NCI-H2029 treated with DMSO at 0.1 percent for 48 hours (cell line): ENCODE results near the gene SKOR2.

Experiments
- DNase-seq: peaks from one replicate; lab custom pipeline; 2025; lab: John Stamatoyannopoulos, UW

The SKOR2 gene

DNA sequence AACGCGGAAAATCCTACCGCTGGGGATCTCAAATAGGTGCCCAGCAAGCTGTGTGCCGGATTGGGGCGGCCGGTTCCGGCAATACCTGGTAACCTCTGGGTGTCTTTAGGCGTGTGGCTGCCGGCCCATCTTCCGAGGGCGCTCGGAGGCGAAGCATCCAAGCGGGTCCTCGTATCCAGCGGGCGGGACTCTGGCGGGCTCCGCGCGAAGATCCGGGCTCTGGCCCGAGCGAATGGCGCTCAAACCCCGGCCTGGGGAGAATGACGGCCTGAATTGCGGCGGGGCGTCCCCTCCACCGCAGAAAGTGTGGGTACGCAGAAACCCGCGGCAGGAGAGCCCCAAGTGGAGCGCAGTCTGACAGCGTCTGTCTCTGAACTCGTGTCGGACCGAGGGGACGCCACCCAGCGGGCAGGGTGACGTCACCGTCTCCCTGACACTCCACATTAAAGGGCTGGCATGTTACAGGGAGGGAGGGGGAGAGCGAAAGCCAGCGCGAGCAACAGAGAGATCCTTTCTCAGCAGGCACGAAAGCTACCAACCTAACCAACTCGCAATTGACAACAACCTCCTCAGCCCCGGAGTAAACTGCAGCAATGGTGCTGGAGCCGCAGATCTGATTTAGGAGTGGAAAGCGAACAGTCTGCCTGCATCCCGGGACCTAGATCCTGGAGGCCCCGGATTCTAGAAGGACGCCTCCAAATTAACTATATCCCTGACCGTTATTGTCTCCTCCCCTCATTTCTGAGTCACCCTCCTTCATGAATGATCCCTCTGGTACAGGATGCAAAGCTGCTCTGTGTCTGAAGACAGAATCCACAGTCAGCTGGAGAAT, at the start of gene SKOR2:
Gene SKOR2 (minus strand): TSS at position 372 of the 832 bp plus-strand sequence. CDS start 2,477 bp downstream, outside the sequence.
- no peak for DNase-seq

DNA sequence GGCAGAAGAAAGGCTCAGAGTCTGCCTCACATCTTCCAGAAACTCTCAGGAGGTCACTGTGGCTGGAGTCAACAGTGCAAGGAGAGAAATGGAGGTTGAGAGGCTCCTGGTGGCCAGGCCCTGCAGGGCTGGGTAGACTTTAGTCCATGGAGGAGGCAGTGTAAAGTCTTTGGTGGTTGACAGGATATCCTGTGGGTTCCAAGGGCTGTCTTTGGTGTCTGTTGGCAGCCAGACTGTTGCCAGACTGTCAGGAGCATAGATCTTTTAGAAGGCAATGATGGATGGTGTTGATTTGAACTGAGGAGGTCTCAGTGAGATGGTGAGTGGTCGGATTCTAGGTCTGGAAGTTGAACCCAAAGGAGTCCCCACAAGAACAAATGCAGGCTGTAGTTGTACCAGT, 45.0 kb upstream of the SKOR2 start:
- DNase-seq: no peak

GRCh38 chr18:47294801-47295200, 43.3 kb upstream of the SKOR2 start:
- no peak for DNase-seq

DNA sequence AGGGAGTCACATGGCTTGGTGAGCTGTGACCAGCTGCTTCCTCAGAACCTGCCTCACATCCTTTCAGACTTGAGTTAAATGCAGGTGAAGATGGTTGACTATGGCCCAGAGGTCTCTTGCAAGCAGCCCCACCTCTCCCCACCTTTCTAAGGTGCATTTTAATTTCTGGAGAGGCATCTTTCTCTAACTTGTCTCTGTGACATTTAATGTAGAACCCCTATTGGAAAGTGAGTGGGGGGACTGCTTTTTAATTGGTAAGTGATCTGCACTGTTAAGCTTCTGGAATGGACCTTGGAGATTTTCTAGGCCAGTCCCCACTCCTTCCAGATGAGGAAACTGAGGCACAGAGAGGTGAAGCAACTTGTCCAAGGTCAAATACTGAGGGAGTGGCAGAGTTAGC, 37.3 kb upstream of the SKOR2 start:
- no peak for DNase-seq

DNA sequence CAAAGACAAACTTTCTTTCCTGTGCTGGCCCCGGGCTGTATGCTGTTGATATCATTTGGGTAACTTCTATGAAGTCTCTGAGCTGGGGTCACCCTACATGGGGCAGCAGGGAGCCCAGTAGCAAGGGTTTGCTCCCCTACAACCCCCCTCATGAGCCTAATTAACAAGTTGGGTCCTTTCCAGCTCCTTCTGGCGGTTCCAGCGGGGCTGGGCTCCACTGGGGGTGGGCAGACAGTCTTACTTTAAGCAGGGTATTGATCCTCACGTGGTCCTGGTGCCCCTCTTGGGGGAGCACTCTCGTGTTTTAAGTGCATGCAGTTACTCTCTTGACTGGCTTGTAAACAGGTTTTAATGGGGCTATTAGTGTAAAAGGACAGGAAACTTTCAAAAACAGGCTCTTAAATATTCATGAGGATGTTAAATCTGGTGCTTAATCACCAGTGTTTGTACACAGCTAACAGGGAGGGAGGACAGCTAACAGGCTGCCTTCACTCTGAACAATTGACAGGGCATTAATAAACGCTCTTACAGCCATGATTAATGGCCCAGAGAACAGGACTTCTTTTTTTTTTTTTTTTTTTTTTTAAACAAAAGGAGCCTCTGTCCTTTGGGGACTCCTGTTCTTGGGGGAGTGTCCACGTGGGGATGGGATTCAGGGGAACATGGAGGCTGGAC, 36.6 kb upstream of the SKOR2 start:
- no peak for DNase-seq

DNA sequence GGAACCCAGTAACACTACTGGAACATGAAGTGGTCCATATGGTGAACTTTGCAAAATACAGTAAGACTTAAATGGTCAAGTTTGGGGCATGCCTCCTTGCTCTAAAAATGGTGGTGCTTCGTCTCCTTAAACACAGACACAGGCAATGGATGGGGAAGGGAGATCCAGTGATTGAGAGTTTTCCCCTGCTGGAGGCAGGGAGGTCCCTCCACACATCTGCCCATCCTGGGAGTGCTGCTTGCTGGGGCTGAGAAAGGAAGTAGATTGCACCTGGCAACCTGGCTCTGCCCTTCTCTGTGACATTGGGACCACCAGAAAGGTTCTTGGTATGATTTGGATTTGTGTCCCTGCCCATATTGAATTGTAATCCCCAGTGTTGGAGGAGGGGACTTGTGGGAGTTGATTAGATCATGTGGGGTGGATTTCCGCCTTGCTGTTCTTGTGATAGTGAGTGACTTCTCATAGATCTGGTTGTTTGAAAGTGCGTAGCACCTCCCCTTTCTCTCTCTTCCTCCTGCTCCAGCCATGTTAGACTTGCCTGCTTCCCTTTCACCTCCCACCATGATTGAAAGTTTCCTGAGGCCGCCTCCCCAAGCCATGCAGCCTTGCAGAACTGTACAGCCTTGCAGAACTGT, 35.4 kb upstream of the SKOR2 start:
- DNase-seq: no peak

- DNase-seq: no peak
These were observed 34.0 kb upstream of the SKOR2 start for GRCh38 chr18:47285456-47285855.

DNA sequence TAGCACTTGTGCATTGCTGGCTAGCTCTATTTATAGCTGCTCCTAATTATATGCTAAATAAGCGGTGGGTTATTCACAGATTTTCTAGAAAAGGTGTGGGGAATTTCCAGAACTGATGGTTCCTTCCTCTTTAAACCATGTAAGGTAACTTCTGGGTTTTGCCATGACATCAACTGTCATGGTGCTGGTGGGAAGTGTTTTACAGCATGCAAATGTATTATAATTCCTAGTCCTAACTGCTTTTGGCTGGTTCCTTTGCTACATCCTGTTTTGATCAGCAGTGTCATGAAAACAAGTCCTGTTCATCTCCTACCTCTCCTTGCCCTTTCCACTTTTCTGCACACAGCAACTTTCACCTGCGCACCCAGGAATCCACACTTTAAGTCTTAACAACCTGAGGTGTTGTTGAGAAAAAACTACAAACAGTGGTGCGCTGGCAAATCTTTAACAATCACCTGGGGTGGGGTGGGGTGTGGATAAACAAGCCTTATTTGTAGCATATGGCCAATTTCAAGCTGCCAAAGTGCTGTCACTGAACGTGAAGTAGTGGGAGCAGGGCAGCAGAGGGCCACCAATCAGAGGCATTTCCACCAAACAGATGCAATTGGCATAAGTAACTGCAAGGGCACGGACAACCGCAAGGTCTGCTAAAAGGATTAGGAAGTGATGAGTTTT, 33.4 kb upstream of the SKOR2 start:
- no peak for DNase-seq

DNA sequence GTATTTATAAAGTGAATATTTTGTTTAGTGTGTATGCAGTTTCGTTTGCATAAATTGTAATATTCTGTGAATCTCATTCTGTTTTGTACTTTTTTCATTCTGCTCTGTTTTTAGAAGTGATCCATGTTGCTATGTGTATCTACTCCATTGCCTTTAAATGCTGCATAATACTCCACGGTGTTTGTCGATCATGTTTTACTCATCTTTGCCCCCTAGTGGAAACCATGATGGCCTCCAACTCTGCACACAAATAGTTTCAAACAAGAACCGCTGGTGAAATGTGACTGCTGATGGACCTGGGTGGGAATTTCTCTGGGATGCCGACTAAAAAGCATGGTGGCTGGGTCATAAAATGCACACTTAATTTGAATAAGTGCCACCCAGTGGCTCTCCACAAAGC, 32.0 kb upstream of the SKOR2 start:
- DNase-seq: no peak

DNA sequence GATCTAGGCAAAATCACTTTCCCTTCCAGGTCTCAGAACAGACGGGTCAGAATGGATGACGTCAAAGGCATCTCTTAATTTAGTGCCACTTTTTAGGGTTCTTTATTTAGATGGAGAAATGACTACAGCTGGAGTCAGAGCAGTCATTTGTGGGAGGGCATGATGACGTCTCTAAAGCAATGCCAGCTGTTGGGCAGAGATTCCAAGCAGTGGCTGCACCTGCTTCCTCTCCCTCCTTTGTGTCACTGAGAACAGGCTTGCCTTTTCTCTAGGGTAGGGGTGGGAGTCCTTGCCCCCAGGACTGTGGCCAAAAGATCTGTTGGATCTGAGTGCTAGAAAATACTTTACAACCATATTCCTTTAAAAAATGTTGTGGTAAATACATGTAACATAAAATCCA, 28.7 kb upstream of the SKOR2 start:
- no peak for DNase-seq

DNA sequence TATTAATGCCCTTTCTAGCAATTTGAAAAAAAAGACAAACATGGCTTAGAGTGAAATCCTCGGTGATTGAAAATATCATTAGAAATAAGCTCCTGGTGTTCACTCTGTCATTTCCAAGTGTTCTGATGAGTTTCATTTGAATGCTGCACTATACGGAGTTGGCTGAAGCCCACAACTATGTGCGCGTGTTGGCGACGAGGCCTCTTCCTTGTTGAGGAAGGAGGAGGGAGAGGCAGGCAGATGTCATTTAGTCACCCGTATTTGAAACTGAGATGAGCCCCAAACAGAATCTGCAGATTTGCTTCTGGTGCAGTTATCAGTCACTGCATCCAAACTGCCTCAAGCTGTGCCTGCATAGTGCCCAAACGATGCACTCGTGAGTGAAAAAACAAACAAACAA, 23.5 kb upstream of the SKOR2 start:
- no peak for DNase-seq

DNA sequence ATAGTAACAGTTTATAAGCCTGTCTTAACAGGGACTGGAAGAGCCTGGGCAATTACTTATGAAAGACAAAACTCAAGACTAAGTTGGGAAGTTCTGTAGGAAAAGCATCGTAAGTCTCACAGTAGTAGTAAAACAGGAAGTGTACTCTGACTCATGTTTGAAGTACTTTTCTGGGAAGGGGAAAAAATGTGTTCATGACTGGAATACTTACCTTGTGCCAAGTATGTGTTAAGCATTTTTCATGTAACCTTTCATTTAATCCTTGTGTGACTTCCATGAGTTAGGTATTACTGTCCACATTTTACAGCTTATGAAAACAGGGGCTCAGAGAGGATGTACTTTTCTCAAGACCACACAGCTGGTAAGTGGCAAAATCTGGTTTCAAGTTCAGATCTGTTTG, 13.7 kb upstream of the SKOR2 start:
- no peak for DNase-seq

DNA sequence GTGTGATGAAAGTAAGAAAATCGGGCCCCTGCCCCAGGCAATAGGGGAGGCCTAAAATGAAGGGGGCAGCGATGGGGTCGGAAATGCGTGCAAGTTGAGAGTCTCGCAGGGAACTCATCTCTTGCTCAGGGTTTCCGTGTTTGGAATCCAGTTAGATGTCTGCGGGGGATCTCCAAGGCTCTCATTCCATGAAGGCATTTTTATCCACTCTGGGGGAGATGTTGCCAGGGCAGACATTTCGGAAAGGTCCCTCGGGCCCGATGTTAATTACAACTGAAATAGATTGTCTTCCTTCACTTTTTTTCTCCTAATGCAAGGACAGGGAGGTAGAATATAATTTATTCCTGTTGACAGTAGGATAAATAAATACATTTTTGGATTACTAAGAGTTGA, 12.8 kb upstream of the SKOR2 start:
- no peak for DNase-seq

- no peak for DNase-seq
These were observed 12.2 kb upstream of the SKOR2 start for GRCh38 chr18:47263430-47264307.

- DNase-seq: no peak
These were observed 11.6 kb upstream of the SKOR2 start for GRCh38 chr18:47263150-47263429.

GRCh38 chr18:47262301-47263149, 11.1 kb upstream of the SKOR2 start:
- no peak for DNase-seq

DNA sequence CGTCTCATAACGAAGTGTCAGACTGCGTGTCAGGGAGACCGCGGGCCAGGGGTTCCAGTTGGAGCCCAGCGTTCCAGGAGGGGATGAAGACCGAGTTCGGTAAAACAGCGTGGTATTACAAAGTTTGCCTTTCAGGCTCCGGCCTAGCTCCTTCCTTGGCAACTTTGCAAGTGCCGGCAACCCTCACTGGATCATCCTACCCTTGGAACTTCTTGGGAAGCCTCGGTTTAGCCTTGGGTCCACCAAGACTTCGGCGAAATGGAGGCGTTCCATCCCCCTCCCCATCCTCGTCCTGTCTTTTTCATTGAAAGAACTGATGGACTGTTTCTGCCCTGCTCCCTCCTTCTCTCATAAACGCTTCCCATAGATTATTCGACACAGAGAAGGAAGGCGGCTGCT, 10.4 kb upstream of the SKOR2 start:
- DNase-seq: no peak

GRCh38 chr18:47260924-47261701, 9.7 kb upstream of the SKOR2 start:
- DNase-seq: no peak

DNA sequence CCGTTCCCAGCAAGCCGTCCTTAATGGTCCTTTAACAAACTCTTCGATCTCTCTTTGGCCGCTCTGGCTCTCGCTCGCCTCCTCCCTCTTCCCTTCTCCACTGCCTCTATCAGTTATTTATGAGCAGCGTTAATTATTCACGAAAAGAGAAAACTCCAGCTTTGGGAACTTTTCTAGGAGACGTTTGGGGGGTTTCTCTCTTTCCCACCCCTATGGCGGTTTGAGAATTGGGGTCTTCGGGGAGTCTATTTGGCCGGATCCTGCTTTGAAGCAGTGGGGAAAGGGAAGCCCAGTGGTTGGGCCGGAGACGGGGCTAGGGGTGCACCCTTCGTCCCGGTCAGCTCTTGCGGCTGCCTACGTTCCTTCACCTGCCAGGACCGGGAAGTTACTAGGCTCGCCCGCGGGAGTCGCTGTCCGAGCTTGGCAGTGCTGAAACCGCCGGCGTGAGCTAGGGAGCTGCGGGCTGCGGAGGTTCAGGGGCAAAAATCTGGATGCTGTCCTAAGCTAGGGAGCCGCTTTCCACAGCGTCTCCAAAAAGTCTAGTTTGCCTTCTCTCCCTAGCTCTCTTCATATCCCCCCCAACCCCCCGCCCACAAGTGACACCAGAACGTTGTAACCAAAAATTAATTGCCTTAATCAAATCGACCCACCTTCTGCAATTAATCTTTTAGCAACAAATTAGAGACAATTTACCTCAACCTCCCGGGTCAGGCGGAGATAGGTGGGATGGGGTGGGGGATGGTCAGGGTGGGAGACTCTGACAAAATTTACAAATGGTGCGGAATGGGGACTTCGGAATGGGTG, 8.9 kb upstream of the SKOR2 start:
- DNase-seq: no peak
